Measurements from ENCODE around the gene DMBX1. TPM values are rescaled to one million over a fixed set of nuclear protein-coding genes. Genes with fewer than 3 reads are reported as not detected.

The DMBX1 gene
- total and polyA plus RNA-seq, 5 donors from 2014 or later, result not detected

- no peaks in the 10 kb centered on the region for H3K9me3 ChIP-seq (ENCODE audit: control insufficient read depth in 2 of 2, low read length in 2 of 2)
- ATAC-seq (ENCODE audit: low read depth in 2 of 2) (no peak), DNase-seq (no peak)
- Mint-ChIP-seq H3K36me3 (no peaks in the 10 kb centered on the region), H3K27ac (no peak overlapping the region), H3K4me3 (no peak overlapping the region), H3K4me1 (peaks cover 0 to under 1% (median 0%) of the 10 kb centered on the region in 4 donors), H3K9me3 (peaks cover 0 to 3% (median 0%) of the 10 kb centered on the region in 7 donors), H3K27me3 (peaks cover 28% of the 10 kb centered on the region)
- H3K4me3 ChIP-seq (ENCODE audit: low read depth, low read length), result no peak overlapping the region
- no peaks in the 10 kb centered on the region for H3K36me3 ChIP-seq (ENCODE audit: control insufficient read depth, insufficient read depth, low read length)
- peaks cover under 1% of the 10 kb centered on the region for H3K27me3 ChIP-seq (ENCODE audit: control insufficient read depth, insufficient read depth, low read length)
- no peak overlapping the region for H3K27ac ChIP-seq (ENCODE audit: insufficient read depth, low read length, poor library complexity, severe bottlenecking)
- H3K4me1 ChIP-seq (ENCODE audit: control insufficient read depth, insufficient read depth, low read length, poor library complexity, severe bottlenecking), result no peaks in the 10 kb centered on the region
These were observed 10.7 kb upstream of the DMBX1 start for GRCh38 chr1:46478721-46479485.

GRCh38 chr1:46479744-46480350 lies 9.8 kb upstream of the DMBX1 start:
- H3K4me1 Mint-ChIP-seq, result no peaks in the 10 kb centered on the region
- Histone ChIP-seq H3K4me3 (ENCODE audit: low read depth, low read length) (no peak overlapping the region), H3K36me3 (ENCODE audit: control insufficient read depth, insufficient read depth, low read length) (no peaks in the 10 kb centered on the region), H3K27ac (ENCODE audit: insufficient read depth, low read length, poor library complexity, severe bottlenecking) (no peak overlapping the region), H3K9me3 (ENCODE audit: control insufficient read depth in 2 of 2, low read length in 2 of 2) (no peaks in the 10 kb centered on the region), H3K27me3 (ENCODE audit: control insufficient read depth, insufficient read depth, low read length) (peaks cover 7% of the 10 kb centered on the region), H3K4me1 (ENCODE audit: control insufficient read depth, insufficient read depth, low read length, poor library complexity, severe bottlenecking) (no peaks in the 10 kb centered on the region)
- ATAC-seq (ENCODE audit: low read depth in 2 of 2), result no peak
- DNase-seq, result no peak
- no peak overlapping the region for H3K4me3 Mint-ChIP-seq
- peaks cover 0 to 3% (median 0%) of the 10 kb centered on the region in 7 donors for H3K9me3 Mint-ChIP-seq
- H3K27me3 Mint-ChIP-seq, result peaks cover 37% of the 10 kb centered on the region
- H3K27ac Mint-ChIP-seq, result no peak overlapping the region
- H3K36me3 Mint-ChIP-seq, result no peaks in the 10 kb centered on the region

GRCh38 chr1:46480959-46481646 lies 8.5 kb upstream of the DMBX1 start:
- H3K4me1 ChIP-seq (ENCODE audit: control insufficient read depth, insufficient read depth, low read length, poor library complexity, severe bottlenecking), result no peaks in the 10 kb centered on the region
- no peaks in the 10 kb centered on the region for H3K9me3 ChIP-seq (ENCODE audit: control insufficient read depth in 2 of 2, low read length in 2 of 2)
- Mint-ChIP-seq H3K27ac (no peak overlapping the region), H3K4me1 (peaks cover 0 to 3% (median 0%) of the 10 kb centered on the region in 4 donors), H3K27me3 (peaks cover 45% of the 10 kb centered on the region), H3K9me3 (peaks cover 0 to 3% (median 0%) of the 10 kb centered on the region in 7 donors), H3K36me3 (no peaks in the 10 kb centered on the region), H3K4me3 (no peak overlapping the region)
- no peaks in the 10 kb centered on the region for H3K36me3 ChIP-seq (ENCODE audit: control insufficient read depth, insufficient read depth, low read length)
- DNase-seq, result no peak
- H3K27me3 ChIP-seq (ENCODE audit: control insufficient read depth, insufficient read depth, low read length), result peaks cover 10% of the 10 kb centered on the region
- no peak overlapping the region for H3K4me3 ChIP-seq (ENCODE audit: low read depth, low read length)
- H3K27ac ChIP-seq (ENCODE audit: insufficient read depth, low read length, poor library complexity, severe bottlenecking), result no peak overlapping the region
- ATAC-seq (ENCODE audit: low read depth in 2 of 2), result no peak

- no peaks in the 10 kb centered on the region for H3K36me3 Mint-ChIP-seq
- H3K36me3 ChIP-seq (ENCODE audit: control insufficient read depth, insufficient read depth, low read length), result no peaks in the 10 kb centered on the region
- H3K4me1 ChIP-seq (ENCODE audit: control insufficient read depth, insufficient read depth, low read length, poor library complexity, severe bottlenecking), result no peaks in the 10 kb centered on the region
- DNase-seq, result no peak
- no peak overlapping the region for H3K4me3 Mint-ChIP-seq
- peaks cover 0 to 5% (median 0%) of the 10 kb centered on the region in 4 donors for H3K4me1 Mint-ChIP-seq
- H3K27me3 Mint-ChIP-seq, result peaks cover 54% of the 10 kb centered on the region
- no peaks in the 10 kb centered on the region for H3K9me3 ChIP-seq (ENCODE audit: control insufficient read depth in 2 of 2, low read length in 2 of 2)
- no peak overlapping the region for H3K27ac ChIP-seq (ENCODE audit: insufficient read depth, low read length, poor library complexity, severe bottlenecking)
- no peak for ATAC-seq (ENCODE audit: low read depth in 2 of 2)
- H3K4me3 ChIP-seq (ENCODE audit: low read depth, low read length), result no peak overlapping the region
- peaks cover 17% of the 10 kb centered on the region for H3K27me3 ChIP-seq (ENCODE audit: control insufficient read depth, insufficient read depth, low read length)
- peaks cover 0 to 3% (median 0%) of the 10 kb centered on the region in 7 donors for H3K9me3 Mint-ChIP-seq
- H3K27ac Mint-ChIP-seq, result no peak overlapping the region
These were observed 7.7 kb upstream of the DMBX1 start for GRCh38 chr1:46481961-46482360.

- Mint-ChIP-seq H3K4me1 (peaks cover 0 to 12% (median 0%) of the 10 kb centered on the region in 4 donors), H3K27ac (no peak overlapping the region), H3K36me3 (no peaks in the 10 kb centered on the region), H3K27me3 (peaks cover 60% of the 10 kb centered on the region), H3K9me3 (peaks cover 0 to 3% (median 0%) of the 10 kb centered on the region in 7 donors), H3K4me3 (no peak overlapping the region)
- no peaks in the 10 kb centered on the region for H3K36me3 ChIP-seq (ENCODE audit: control insufficient read depth, insufficient read depth, low read length)
- no peaks in the 10 kb centered on the region for H3K4me1 ChIP-seq (ENCODE audit: control insufficient read depth, insufficient read depth, low read length, poor library complexity, severe bottlenecking)
- ATAC-seq (ENCODE audit: low read depth in 2 of 2) (no peak), DNase-seq (no peak)
- no peak overlapping the region for H3K4me3 ChIP-seq (ENCODE audit: low read depth, low read length)
- peaks cover 22% of the 10 kb centered on the region for H3K27me3 ChIP-seq (ENCODE audit: control insufficient read depth, insufficient read depth, low read length)
- H3K27ac ChIP-seq (ENCODE audit: insufficient read depth, low read length, poor library complexity, severe bottlenecking), result no peak overlapping the region
- no peaks in the 10 kb centered on the region for H3K9me3 ChIP-seq (ENCODE audit: control insufficient read depth in 2 of 2, low read length in 2 of 2)
These were observed 6.0 kb upstream of the DMBX1 start for GRCh38 chr1:46483589-46483988.

GRCh38 chr1:46484783-46485490 lies 4.7 kb upstream of the DMBX1 start:
- H3K4me3 ChIP-seq (ENCODE audit: low read depth, low read length), result no peak overlapping the region
- Mint-ChIP-seq H3K36me3 (no peaks in the 10 kb centered on the region), H3K27me3 (peaks cover 73% of the 10 kb centered on the region), H3K9me3 (peaks cover 0 to 3% (median 0%) of the 10 kb centered on the region in 7 donors), H3K4me1 (peaks cover 0 to 23% (median 3%) of the 10 kb centered on the region in 4 donors), H3K4me3 (no peak overlapping the region), H3K27ac (no peak overlapping the region)
- no peak overlapping the region for H3K27ac ChIP-seq (ENCODE audit: insufficient read depth, low read length, poor library complexity, severe bottlenecking)
- H3K36me3 ChIP-seq (ENCODE audit: control insufficient read depth, insufficient read depth, low read length), result no peaks in the 10 kb centered on the region
- no peak for DNase-seq
- peaks cover 10% of the 10 kb centered on the region for H3K4me1 ChIP-seq (ENCODE audit: control insufficient read depth, insufficient read depth, low read length, poor library complexity, severe bottlenecking)
- no peaks in the 10 kb centered on the region for H3K9me3 ChIP-seq (ENCODE audit: control insufficient read depth in 2 of 2, low read length in 2 of 2)
- H3K27me3 ChIP-seq (ENCODE audit: control insufficient read depth, insufficient read depth, low read length), result peaks cover 22% of the 10 kb centered on the region
- ATAC-seq (ENCODE audit: low read depth in 2 of 2), result no peak

- Mint-ChIP-seq H3K4me3 (no peak overlapping the region), H3K4me1 (peaks cover 0 to 25% (median 6%) of the 10 kb centered on the region in 4 donors), H3K27ac (no peak overlapping the region), H3K9me3 (peaks cover 0 to 4% (median 0%) of the 10 kb centered on the region in 7 donors), H3K36me3 (no peaks in the 10 kb centered on the region), H3K27me3 (peaks cover 72% of the 10 kb centered on the region)
- no peaks in the 10 kb centered on the region for H3K36me3 ChIP-seq (ENCODE audit: control insufficient read depth, insufficient read depth, low read length)
- H3K9me3 ChIP-seq (ENCODE audit: control insufficient read depth in 2 of 2, low read length in 2 of 2), result no peaks in the 10 kb centered on the region
- no peak for ATAC-seq (ENCODE audit: low read depth in 2 of 2)
- no peak for DNase-seq
- peaks cover 22% of the 10 kb centered on the region for H3K27me3 ChIP-seq (ENCODE audit: control insufficient read depth, insufficient read depth, low read length)
- no peak overlapping the region for H3K4me3 ChIP-seq (ENCODE audit: low read depth, low read length)
- H3K27ac ChIP-seq (ENCODE audit: insufficient read depth, low read length, poor library complexity, severe bottlenecking), result no peak overlapping the region
- H3K4me1 ChIP-seq (ENCODE audit: control insufficient read depth, insufficient read depth, low read length, poor library complexity, severe bottlenecking), result peaks cover 15% of the 10 kb centered on the region
These were observed 3.8 kb upstream of the DMBX1 start for GRCh38 chr1:46485564-46486431.
